ENCODE measurements around the gene LNPEP. TPM values are rescaled to one million over a fixed set of nuclear protein-coding genes. Genes with fewer than 3 reads are reported as not detected.

The LNPEP gene
- polyA plus RNA-seq, 3 donors, result 23.4 to 28.4 (median 25.1) TPM

- DNase-seq (ENCODE audit: extremely low read depth in 1 of 11, low read depth in 9 of 11, low spot score in 4 of 11), result no peak
Observed at GRCh38 chr5:96946381-96946780, 10.5 kb downstream of the LNPEP start.

GRCh38 chr5:96952118-96952750 lies 16.4 kb downstream of the LNPEP start:
- DNase-seq (ENCODE audit: extremely low read depth in 1 of 11, low read depth in 9 of 11, low spot score in 4 of 11), result no peak

DNA sequence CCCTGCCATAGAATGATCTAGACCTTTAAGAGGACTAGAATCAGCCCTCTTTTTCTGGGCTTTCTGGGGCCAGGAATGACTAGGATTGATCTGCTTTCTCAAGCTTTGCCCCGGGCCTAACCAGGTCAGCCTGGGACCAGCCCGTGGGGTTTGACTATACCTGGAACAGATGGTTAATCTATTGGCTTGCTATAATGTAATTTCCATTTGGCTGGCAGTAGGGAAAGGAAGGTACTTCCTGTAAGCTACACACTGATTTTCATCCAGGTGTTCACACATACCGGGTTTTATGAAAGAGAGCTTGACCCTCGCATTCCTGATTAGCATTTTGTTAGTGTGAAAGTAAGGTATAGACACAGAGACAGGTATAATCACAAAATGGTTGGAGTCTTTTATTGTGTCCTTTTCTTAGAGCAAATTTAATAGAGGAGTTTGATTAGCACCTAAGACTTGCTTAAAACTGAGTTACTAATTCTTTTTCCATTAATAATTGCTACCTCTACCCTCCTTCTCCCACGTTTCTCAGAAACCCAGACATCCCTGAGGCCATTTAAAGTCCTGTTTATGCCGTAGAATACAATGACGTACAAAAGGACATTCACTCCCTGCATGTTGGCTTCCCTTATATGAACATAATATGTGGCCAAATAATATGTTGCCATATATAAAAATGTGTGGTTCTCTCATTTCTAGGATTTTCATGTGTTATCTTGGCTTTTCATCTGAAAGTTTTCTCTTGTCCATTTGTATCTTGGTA lies 17.3 kb downstream of the LNPEP start:
- DNase-seq (ENCODE audit: extremely low read depth in 1 of 11, low read depth in 9 of 11, low spot score in 4 of 11), result no peak

- DNase-seq (ENCODE audit: extremely low read depth in 1 of 11, low read depth in 9 of 11, low spot score in 4 of 11), result no peak
Observed at GRCh38 chr5:96957254-96958049, 21.6 kb downstream of the LNPEP start.

DNA sequence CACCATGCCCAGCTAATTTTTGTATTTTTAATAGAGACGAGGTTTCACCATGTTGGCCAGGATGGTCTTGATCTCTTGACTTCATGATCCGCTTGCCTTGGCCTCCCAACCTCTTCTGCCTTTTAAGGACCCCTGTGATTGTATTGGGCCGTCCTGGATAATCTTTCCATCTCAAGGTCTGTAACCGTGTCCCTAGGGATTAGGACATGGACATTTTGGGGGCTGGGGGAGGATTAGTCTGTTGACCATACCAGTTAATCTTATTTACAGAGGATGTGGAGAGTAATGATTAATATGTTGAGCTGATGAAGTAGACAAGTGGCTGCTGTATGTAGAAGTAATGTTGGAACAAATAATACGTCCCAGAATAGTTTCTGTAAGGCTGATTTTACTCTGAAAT lies 23.1 kb downstream of the LNPEP start:
- DNase-seq (ENCODE audit: extremely low read depth in 1 of 11, low read depth in 9 of 11, low spot score in 4 of 11), result no peak

GRCh38 chr5:96961053-96961452 lies 25.2 kb downstream of the LNPEP start:
- DNase-seq (ENCODE audit: extremely low read depth in 1 of 11, low read depth in 9 of 11, low spot score in 4 of 11), result no peak

- no peak for DNase-seq (ENCODE audit: extremely low read depth in 1 of 11, low read depth in 9 of 11, low spot score in 4 of 11)
Observed at GRCh38 chr5:96962540-96962991, 26.7 kb downstream of the LNPEP start.

- no peak for DNase-seq (ENCODE audit: extremely low read depth in 1 of 11, low read depth in 9 of 11, low spot score in 4 of 11)
Observed at GRCh38 chr5:96963267-96963666, 27.4 kb downstream of the LNPEP start.

- no peak for DNase-seq (ENCODE audit: extremely low read depth in 1 of 11, low read depth in 9 of 11, low spot score in 4 of 11)
Observed at GRCh38 chr5:96966801-96967200, 30.9 kb downstream of the LNPEP start.

GRCh38 chr5:96967400-96967799 lies 31.5 kb downstream of the LNPEP start:
- no peak for DNase-seq (ENCODE audit: extremely low read depth in 1 of 11, low read depth in 9 of 11, low spot score in 4 of 11)

DNA sequence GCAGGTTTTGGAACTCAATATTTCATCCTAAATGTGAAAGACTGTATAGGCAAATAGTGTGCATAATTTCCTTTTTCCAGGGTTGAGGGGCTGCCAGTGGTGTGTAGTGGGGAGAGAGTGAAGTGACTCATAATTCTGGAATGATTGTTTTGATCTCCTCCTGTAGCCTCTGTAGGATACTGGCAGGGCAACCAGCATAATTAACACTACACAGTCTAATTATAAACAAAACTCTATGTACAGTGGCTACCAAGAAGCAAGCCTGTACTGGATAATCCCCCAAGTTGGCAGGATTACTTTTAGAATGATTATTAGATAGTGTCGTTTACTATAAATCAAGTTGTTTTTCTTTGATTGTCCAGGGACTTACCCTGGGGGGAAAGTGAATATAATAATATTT lies 32.2 kb downstream of the LNPEP start:
- no peak for DNase-seq (ENCODE audit: extremely low read depth in 1 of 11, low read depth in 9 of 11, low spot score in 4 of 11)

GRCh38 chr5:96968614-96969013 lies 32.7 kb downstream of the LNPEP start:
- no peak for DNase-seq (ENCODE audit: extremely low read depth in 1 of 11, low read depth in 9 of 11, low spot score in 4 of 11)

DNA sequence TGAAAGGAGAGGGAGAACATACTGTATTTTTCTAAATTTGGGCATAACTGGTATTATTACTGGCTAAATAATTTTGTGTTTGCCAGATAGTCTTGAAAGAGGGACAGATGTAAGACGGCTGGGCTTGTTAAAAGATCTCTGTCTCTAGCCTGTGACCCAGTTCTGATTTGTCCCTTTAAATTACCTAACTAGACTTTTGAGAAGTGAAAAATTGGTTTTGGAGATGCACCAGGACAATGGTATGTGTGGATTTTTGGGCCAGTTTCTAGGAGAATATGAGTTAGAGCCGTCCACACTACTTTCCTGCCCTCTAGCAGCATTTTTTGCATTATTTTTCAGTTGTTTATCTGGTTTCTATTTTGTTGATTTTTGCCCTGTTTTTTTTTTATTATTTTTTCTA lies 33.5 kb downstream of the LNPEP start:
- DNase-seq (ENCODE audit: extremely low read depth in 1 of 11, low read depth in 9 of 11, low spot score in 4 of 11), result no peak

GRCh38 chr5:96972599-96973334 lies 36.9 kb downstream of the LNPEP start:
- DNase-seq (ENCODE audit: extremely low read depth in 1 of 11, low read depth in 9 of 11, low spot score in 4 of 11), result no peak

DNA sequence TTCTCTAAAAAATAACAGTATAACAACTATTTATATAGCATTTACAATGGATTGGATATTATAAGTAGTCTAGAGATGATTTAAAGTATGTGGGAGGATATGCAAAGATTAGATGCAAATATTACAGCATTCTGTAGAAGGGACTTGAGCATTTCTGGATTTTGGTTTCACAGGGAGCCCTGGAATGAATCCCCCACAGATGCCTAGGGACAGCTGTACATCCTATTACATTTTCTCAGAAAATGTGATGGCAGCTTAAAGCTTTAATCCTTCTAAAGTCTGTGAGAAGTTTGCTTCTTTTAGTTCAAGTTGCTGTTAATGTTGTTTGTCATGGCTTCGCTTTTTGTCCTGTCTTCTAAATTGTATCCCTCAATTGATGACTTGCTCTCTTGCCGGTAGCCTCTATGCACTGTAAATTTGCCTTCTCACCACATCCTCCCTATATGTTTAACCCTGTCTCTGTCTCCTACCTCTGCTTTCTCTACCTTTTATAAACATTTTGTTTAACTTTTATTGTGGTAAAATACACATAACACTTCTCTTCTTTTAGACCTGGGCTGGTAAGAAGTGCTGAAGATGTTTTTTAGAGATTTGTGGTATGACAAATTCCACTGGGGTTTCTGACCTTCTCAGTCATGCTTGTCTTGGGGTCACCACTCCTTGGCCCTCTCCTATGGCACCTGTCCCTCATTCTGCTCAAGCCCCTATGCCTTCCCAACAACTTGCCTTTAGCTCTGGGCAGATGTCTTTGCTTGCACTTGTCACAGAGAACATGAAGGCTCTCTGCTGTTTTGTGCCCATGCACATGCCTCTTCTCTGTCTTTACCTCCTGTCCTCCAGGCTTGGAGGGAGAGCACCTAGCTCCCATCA lies 37.9 kb downstream of the LNPEP start:
- no peak for DNase-seq (ENCODE audit: extremely low read depth in 1 of 11, low read depth in 9 of 11, low spot score in 4 of 11)

DNA sequence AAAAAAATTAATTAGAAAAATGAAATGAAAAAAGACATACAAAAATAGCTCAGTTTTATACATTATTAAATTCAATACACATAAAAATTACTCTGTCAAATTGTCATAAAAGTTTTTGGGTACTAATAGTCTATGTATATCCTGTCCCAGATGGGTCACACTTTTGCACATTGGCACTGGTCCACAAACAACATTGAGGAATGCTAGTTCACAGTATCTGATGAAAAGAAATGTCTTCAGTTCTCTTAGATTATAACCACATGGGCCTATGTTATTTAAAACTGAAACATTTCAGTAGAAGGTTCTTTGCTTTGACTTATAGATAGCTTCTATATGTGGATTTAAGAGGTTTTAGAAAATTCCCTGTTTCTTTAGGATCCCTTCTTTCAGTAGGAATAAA lies 39.8 kb downstream of the LNPEP start:
- no peak for DNase-seq (ENCODE audit: extremely low read depth in 1 of 11, low read depth in 9 of 11, low spot score in 4 of 11)

GRCh38 chr5:96977228-96977627 lies 41.3 kb downstream of the LNPEP start:
- no peak for DNase-seq (ENCODE audit: extremely low read depth in 1 of 11, low read depth in 9 of 11, low spot score in 4 of 11)

GRCh38 chr5:96978812-96979449 lies 43.1 kb downstream of the LNPEP start:
- DNase-seq (ENCODE audit: extremely low read depth in 1 of 11, low read depth in 9 of 11, low spot score in 4 of 11), result no peak

Data from renal cortex interstitium (tissue), 11 donors.